RPMI8226 (cell line): ENCODE results near the gene ARL13B.
"Not testable (repeated sequence)": the region's sequence is repeated elsewhere in the genome, so short reads cannot be mapped to it uniquely, and the experiment has no call there.

Experiments used
- DNase-seq: peaks from one replicate; pipeline ENCODE4 v3.0.0-alpha.2; 2015

Gene ARL13B

DNA sequence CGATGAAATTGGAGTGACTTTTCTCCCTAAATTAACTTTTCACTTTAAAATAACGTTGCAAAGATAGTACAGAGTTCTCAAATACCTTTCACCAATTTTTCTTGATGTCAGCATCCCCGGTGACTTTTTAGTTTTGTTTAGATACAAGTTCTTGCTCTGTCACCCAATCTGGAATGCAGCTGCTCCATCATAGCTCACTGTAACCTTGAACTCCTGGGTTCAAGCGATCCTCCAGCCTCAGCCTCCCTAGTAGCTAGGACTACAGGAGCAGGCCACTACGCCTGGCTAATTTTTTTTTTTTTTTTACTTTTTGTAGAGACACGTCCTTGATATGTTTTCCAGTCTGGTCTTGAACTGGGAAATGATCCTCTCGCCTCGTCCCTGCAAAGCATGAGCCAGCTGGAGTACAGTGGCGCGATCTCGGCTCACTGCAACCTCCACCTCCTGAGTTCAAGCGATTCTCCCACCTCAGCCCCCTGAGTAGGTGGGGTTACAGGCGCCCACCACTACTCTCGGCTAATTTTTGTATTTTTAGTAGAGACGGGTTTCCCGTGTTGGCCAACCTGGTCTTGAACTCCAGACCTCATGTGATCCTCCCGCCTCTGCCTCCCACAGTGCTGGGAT is 83.7 kb downstream of the ARL13B start:
- peak; percentile 12 for DNase-seq

DNA sequence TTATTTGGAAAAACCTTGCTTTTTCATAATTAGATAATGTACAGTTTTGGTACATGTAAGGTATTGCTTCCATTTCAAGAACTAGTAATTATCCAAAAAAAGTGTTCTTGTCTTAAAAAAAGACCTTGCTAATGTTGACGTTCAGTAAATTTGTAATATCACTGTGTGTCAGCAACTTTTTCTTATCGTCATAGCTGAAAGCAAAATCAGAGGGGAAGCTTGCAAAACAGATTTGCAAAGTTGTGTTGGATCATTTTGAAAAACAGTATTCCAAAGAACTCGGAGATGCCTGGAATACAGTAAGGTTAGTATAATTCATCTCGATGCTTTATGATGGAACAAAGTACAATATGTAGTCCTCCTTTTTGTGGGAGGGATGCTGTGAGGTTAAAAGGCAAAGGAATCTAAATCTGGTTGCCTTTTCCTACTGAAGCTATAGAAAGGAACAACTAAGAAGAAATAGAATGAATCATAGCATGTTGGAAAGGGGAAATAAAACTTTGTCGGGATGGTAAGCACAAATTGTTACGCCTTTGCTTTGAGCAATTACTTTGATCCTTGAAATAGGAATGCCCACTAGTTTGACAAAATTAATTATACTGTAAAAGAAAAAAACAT is 84.4 kb downstream of the ARL13B start:
- no peak for DNase-seq

DNA sequence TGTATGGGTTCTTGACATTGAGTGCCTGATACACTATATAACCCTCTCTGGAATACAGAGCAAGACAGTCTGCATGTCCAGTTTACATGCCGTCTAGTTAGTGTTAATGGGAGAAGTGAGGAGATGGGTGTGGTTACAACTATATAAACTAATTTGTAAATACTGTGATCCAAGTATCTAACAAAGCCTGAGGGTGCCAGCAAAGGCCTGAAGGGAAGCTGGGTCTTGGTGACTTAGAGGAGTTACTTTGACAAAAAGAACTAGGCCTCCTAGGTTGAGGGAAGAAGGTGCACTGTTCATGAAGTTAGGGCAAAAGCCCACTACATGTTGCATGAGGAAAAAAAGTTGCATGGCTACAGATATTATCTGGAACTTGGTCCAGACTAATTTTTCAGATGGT is 85.2 kb downstream of the ARL13B start:
- DNase-seq = no peak

DNA sequence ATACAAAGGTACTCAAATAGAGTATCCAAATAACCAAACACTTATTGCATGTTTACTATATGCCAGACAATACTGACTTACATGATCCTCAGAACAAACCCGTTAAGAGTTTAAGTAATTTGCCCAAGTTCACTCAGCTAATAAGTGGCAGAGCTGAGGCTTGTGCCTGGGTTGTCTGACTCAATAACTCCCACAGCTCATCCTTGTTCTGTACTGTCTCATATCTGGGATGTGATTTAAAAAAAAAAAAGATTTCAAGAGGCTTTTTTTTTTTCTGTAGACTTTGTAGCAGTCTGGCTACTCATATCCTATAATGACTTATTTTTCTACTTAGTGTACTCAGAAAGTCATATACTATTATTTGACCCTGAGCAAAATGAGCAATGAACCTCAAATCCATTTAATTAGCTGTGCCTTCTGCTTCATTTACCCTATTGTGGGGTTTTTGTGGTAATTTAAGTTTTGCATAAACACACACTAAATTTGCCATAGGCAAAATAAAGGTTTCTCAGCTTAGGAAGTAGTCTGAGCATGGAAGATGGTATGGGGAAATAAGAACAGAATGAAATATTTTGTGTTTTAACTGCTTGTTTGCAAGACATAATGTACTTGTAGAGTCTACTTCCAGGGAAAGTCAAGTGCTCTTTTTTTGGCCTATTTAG is 86.0 kb downstream of the ARL13B start:
- DNase-seq = no peak

DNA sequence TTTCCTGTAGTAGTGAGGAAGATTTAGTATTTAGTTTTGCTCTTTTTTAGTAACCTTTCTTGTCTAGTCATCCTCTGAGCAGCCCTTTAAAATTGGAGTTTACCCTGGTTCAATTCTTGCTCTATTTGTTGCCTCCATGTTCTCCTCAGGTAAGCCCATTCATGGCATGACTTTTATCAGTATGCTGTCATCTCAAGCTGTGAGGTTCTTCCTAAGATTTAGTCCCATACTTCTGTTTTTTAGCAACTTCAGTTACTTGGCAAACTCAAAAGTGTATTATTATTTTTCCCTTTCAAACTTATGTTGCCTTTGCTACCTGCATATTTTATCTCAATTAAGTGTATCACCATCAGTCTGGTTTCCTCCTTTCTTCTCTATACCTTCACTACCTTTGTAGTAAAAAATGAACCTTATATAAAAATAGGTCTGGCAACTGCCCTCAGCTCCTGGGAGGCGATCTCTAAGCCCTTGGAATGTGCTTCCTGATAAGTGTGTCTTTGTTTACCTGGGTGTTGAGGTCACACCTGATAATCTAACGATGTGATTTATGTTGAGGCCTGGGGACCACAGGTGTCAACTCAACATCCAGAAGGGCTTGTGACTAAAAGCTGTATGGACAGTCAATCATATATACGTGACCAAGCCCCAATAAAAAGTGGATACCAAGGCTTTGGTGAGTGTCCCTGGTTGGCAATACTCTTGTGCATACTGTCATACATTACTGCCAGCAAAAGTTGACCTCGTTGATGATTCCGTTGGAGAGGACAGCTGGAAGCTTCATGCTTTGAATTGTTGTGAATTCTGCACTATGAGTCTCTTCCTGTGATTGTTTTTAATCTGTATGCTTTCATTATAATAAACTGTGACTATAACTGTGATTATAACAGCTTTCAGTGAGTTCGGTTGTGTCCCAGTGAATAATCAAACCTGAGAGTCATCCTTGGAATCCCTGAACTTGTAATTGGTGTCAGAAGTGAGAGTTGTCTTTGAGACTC is 86.8 kb downstream of the ARL13B start:
- DNase-seq = no peak

DNA sequence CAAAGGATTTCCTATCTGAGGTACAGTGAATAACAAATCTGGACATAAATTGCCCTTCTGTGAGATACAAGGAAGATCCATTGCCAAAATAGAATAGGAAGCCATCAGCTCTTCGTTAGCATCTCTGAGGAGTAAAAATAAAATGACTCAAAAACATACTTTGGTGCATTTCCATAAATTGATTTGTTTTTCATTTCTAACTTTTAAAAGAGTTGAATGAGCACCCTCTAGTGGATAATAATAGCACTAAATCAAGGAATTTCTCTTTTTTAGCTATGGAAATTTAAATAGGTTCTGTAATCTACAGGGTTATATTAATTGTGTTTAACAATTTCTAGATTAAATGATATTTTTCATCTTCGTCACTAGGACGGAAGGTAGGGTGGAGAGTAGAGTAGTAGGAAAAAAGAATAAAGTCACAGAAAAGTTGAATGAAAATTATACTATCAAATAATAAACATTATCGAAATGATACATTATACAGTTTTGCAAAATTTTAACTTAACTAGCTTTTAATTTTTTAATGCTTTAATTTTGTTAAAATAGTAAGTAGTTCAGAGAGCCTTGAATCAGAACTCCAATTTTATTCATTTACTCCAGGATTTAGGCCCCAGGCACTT is 89.3 kb downstream of the ARL13B start:
- DNase-seq = no peak

DNA sequence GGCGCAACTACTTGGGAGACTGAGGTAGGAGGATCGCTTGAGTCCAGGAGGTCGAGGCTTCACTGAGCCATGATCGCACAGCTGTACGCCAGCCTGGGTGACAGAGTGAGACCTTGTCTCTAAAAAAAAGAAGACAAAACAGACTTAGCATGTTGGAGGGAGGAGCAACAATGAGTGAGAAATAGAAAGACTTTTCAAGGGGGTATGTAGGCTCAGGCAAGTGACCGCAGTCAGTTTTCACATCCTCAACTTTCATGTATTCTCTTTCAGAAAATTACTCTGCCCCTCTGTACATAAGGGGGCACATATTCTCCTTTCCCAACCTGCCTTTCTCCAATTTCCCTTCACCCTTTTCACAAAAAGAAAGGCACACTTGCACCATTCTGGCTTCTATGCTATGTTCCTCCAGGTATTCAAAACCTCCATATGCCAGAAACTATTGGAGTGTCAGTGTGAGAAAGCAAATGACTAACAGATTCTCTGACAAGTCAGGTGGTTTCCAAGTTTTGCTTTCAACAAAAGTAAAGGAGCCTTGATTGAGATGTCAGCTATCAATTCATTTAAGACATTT is 90.5 kb downstream of the ARL13B start:
- no peak for DNase-seq

DNA sequence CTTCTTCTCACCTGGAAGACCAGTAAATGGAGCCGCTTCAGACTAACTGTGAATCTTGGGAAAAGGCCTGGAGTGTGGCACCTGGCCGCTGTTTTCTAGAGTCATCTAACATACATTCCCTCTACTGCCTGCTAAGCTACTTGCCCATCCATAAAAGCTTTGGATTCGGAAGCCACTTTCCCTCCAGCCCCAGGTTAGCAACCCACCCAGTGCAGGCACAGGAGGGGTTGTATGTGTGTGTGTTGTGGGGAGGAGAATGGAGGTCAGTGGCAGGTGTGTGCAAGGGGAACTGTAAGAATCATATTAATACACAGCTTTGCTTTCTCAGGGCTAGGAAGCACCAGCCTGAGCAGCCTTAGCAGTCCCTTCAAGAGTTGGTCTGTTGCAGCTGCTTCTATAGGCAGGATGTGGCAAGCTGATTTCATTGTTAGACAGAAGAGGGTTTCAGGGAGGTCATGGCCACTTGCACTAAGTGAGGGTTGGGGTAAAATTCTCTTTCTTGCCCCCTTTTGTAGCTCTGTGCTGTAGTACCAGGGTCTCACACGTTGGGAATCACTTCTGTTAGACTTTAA is 91.8 kb downstream of the ARL13B start:
- no peak for DNase-seq

DNA sequence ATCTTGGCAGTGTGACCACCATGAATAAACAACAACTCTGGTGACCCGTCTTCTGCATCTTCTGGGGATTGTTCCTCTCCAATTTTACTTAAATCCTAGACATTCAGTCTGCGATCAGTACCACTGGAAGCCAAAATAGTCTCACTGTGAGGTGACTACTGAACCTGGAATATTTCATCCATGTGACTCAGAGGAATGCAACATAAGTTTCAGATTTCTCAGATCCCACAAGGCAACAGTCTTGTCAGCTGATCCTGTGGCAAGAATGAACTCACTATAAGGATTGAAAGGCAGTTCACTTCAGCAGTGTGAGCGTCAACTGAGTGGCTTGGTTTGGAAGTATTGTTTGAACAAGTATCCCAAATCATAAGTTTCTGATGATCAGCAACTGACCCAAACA is 96.1 kb downstream of the ARL13B start:
- no peak for DNase-seq

DNA sequence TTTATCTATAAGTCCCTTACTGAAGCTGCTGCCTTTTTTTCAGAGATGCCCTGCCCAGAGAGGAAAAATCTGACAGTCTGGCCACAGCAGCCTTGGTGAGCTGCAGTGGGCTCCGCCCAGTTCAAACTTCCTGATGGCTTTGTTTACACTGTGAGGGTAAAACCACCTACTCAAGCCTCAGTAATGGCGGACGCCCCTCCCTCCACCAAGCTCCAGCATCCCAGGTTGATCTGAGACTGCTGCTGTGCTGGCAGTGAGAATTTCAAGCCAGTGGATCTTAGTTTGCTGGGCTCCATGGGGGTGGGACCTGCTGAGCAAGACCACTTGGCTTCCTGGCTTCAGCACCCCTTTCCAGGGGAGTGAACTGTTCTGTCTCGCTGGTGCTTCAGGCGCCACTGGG is 100.6 kb downstream of the ARL13B start:
- DNase-seq = not testable (repeated sequence)

DNA sequence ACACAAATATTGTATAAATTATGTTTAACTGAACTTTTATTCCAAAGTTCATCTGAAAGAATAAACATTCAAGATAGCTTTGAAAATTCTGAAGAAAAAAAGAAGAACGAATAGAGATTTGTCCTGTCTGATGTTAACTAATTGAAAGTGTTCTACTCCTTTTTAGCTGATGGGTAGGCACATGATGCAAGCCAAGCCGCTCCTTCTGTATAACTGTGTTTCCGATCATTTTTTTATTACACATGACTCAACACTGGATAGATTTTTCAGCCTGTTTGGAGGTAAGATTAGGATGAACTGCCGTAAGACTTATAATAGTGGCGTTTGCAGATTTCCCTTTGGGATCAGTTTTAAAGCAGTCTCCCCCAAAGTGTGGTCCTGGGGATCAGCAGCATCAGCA is 101.9 kb downstream of the ARL13B start:
- DNase-seq = no peak

DNA sequence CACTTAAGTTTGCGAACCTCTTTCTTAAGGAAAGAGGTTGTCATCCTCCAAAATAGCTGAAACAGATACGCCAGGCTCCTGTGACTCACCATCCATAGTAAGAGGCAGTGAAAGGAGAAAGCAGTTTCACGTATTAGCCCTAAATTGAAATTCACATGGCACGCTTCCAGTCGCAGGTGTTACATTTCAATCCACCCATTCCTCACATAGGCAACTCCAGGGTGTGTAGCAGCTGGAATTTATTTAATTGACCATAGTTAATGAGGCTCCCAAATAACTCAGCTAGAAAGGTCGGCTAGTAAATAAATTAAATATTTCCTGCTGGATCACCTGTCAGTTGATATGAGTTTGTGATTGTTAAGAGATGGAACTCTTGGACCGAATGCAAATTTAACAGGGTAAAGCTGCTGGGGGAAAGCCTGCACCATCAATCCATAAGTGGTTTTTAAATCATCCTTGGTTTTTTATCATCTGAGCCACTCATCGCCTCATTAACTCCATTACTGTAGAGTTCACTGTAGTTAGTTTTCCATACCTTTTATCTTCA is 102.5 kb downstream of the ARL13B start:
- DNase-seq = no peak

DNA sequence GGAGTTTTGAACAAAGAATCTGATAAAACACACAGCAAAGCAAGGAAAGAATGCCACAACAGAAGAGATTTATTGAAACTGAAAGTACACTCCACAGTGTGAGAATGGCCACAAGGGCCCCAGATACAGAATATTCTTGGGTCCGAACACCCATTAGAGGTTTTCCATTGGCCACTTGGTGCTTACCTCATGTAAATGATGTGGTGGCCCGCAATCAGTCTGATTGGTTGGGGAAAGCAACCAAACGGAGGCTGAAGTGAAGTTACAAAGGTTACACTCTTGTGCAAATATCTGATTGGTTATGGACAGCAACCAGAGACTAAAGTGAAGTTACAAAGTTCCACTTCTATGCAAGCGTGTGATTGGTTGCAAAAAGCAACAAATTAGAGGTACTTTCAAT is 103.3 kb downstream of the ARL13B start:
- DNase-seq = no peak

DNA sequence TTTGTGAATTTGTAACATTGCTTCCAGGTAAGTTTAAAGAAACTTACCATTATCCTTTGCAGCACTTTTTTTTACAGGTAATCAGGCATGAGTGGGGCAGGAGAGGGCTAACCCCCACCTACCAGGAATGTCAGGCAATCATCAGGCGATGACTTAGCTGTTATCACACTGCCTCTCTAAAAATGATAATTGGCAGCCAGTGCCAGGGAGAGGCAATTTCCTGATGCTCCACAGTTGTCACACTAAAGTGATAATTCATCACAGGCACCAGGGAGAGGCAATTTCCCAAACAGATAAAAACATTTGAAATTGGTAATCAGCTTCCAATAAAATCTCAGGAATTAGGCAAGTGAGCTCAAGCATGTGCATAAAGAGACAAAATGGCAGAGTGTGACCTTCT is 109.2 kb downstream of the ARL13B start:
- no peak for DNase-seq

DNA sequence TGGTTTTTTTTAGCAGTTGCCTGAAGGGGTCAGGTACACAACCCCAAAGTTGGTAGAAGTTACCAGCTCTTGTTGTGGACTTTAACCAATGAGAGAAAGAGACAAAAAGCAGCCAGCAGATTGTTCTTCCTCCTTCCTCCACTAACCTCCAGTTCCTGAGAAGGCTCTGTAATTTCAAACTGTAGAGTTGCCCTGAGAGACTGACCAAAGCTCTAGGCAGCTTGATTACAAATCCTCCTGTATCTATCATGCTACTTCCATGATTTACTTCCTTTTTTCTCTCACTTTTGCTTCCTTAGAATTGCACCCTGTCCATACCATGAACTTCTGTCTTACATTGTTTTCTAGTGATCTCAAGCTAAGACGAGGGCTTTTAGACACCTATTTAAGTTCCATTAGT is 112.1 kb downstream of the ARL13B start:
- no peak for DNase-seq

DNA sequence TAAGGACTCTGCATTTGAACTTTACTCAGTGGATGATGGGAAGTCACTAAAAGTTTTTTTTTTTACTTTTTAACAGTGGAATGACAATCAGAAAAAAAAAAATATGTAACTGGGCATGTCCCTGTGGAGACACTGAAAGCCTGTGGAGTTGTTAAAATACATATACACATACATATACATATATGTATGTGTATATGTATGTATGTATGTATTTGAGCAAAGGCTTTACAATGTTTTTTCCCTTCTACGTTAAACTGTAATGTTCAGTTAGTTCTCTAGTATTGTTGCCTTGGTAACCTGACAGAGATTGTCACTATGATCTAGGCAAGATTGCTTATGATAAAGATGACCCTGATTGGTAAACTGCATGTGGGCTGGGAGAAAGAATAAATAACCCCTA is 113.2 kb downstream of the ARL13B start:
- no peak for DNase-seq

DNA sequence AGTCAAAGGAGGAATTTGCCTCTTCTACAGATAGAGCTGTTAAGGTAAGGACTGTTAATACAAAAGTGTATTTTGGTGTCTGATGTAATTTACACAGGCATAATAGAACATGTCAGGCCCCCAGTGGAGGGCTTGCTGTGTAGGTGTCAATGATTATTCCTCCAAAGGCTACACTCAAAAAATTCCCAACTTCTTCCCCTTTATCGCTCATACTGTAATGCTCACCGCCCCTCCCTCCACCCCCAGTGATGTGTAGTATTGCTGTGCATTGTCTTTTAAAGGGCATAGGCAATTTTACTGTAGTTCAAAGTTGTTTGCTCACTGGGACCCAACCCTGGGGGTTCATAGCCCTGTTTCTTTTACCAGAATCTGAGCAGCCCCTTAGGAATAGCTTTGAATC is 115.2 kb downstream of the ARL13B start:
- no peak for DNase-seq

DNA sequence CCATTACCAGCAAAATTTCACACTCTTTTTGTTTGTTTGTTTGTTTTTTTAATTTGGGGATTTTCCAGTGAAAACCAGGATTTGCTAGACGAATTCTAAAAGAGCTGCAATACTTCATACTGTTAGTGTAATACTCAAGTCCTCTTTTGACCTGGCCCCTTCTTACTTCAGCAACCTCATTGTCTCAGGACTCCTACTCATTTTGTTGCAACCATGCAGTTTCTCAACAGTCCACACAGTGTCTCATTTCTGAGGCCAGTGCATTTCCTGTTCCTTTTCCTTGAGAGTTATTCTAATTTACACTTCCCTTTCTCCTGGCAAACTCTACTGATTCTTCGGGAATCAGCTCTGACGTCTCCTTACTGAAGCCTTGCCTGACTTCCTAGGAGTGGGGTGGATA is 118.5 kb downstream of the ARL13B start:
- no peak for DNase-seq

DNA sequence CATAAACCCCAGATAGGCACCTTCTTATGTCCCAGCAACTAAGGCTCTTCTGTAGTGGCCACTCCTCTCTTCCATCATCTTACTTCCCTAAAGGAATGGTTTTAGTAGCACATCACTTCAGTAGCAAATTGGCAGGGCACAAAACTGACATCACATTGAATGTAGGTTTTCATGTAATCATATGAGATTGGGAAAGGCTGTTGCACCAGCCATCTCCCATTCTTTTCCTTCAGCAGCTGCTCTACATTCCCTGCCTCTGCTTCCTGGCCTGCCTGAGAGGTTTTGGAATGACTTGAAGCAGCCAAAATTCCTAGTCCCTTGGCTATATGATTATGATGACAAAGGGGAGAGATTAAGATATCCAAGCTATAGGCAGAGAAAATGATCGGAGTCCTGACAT is 119.4 kb downstream of the ARL13B start:
- no peak for DNase-seq

DNA sequence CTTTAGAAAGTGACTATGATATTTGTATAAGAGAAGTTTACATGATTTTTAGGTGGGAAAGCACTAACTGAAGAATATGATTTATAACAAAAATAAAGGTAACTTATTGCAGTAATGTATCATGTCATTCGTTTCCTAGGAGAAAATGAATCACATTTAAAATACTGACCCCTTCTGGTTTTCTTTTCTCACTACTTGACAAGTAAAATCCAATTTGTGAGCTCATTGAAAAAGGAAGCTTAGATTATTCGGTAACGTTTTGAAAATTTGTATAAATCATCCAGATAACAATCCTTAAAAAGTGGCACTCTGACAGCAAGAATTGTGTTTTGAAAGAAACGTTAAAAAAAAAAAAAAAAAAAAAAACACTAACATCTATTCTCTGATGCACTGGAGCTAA is 121.9 kb downstream of the ARL13B start:
- DNase-seq = no peak
